ENCODE measurements around the gene SLC28A1. TPM values are rescaled to one million over a fixed set of nuclear protein-coding genes. Genes with fewer than 3 reads are reported as not detected.

SLC28A1 gene
- total and polyA plus RNA-seq, 4 donors: 0.09 to 39.7 (median 18.3) TPM

DNA sequence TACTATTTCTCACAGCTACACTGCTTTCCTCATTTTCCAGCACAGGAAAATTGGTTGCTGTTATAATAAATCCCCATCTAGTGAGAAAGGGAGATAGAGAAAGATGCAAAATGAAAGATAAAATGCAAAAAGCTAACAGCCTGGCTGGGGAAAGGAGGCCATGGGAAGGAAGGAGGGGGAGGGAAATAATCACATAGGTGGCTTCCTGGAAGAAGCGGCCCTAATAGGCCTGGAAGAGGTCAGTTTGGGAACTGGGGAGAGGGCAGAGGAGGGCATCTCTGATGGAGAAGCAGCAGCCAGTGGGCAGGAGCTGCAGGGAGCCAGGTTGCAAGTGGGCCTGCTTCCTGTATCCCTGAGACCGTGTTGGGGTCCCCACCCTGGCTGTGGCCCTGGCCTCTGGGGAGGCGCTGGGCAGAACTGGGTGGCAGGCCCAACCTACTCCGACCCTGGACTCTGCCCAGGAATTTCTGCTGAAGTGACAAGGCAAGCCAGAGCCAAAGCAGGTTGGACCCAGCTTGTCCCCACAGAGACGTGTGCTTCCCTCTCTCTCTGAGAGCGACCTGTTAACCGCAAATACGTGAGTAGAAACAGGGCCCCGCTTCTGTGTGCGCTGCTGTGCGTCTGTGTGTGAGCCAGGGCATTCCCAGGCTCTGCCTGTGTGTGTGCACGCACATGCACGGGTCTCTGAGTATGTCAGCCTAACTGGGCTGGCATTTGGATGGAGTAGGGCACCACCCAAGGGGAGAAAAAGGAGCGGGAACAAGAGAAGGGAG, 1.9 kb downstream of the SLC28A1 start:
- H3K27ac ChIP-seq (ENCODE audit: low read depth in 1 of 2, low read length in 2 of 2): peak overlapping the region; percentile 93 to 99
- no peak for DNase-seq (ENCODE audit: low spot score)
- WGBS: 44% methylated on average over 14 of the region's 14 CpGs

More for the DNA sequence above, 1.9 kb downstream of the SLC28A1 start:
- H3K9ac ChIP-seq (ENCODE audit: low read depth in 1 of 2, low read length in 2 of 2): peak overlapping the region; percentile 72 to 99
- no peaks in the 10 kb centered on the region for H3K27me3 ChIP-seq (ENCODE audit: control insufficient read depth in 4 of 4, insufficient read depth in 4 of 4, low read length in 3 of 4)
- peaks cover 5 to 38% (median 12%) of the 10 kb centered on the region in 4 donors for H3K4me1 ChIP-seq (ENCODE audit: control insufficient read depth in 4 of 4, insufficient read depth in 4 of 4, low read length in 3 of 4)
- TF ChIP-seq, protein P1, sequence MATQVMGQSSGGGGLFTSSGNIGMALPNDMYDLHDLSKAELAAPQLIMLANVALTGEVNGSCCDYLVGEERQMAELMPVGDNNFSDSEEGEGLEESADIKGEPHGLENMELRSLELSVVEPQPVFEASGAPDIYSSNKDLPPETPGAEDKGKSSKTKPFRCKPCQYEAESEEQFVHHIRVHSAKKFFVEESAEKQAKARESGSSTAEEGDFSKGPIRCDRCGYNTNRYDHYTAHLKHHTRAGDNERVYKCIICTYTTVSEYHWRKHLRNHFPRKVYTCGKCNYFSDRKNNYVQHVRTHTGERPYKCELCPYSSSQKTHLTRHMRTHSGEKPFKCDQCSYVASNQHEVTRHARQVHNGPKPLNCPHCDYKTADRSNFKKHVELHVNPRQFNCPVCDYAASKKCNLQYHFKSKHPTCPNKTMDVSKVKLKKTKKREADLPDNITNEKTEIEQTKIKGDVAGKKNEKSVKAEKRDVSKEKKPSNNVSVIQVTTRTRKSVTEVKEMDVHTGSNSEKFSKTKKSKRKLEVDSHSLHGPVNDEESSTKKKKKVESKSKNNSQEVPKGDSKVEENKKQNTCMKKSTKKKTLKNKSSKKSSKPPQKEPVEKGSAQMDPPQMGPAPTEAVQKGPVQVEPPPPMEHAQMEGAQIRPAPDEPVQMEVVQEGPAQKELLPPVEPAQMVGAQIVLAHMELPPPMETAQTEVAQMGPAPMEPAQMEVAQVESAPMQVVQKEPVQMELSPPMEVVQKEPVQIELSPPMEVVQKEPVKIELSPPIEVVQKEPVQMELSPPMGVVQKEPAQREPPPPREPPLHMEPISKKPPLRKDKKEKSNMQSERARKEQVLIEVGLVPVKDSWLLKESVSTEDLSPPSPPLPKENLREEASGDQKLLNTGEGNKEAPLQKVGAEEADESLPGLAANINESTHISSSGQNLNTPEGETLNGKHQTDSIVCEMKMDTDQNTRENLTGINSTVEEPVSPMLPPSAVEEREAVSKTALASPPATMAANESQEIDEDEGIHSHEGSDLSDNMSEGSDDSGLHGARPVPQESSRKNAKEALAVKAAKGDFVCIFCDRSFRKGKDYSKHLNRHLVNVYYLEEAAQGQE (IDR thresholded peaks at IDR 0.05): peak; percentile 83
- TF ChIP-seq GABPA (IDR thresholded peaks at IDR 0.05 in 1 of 2, conservative IDR thresholded peaks at IDR 0.05 in 1 of 2) (no peak), HNF4G (IDR thresholded peaks at IDR 0.05) (peak; percentile 58), RXRA (IDR thresholded peaks at IDR 0.05) (peak; percentile 70 to 84), RAD21 (IDR thresholded peaks at IDR 0.05) (peak; percentile 32 to 65), SP1 (IDR thresholded peaks at IDR 0.05) (peak; percentile 90), TAF1 (conservative IDR thresholded peaks at IDR 0.05) (peak; percentile 57), FOXA1 (IDR thresholded peaks at IDR 0.05) (peak; percentile 30), NR2F2 (IDR thresholded peaks at IDR 0.05) (no peak), EGR1 (IDR thresholded peaks at IDR 0.05; ENCODE audit: low read depth in 2 of 2) (peak in 1 of 2 donors; percentile 28), JUND (IDR thresholded peaks at IDR 0.05) (peak in 1 of 2 donors; percentile 57), HNF4A (conservative IDR thresholded peaks at IDR 0.05) (peak; percentile 89 to 91), YY1 (IDR thresholded peaks at IDR 0.05) (peak; percentile 77), FOXA2 (IDR thresholded peaks at IDR 0.05) (peak; percentile 2)
- TF ChIP-seq, protein P2, sequence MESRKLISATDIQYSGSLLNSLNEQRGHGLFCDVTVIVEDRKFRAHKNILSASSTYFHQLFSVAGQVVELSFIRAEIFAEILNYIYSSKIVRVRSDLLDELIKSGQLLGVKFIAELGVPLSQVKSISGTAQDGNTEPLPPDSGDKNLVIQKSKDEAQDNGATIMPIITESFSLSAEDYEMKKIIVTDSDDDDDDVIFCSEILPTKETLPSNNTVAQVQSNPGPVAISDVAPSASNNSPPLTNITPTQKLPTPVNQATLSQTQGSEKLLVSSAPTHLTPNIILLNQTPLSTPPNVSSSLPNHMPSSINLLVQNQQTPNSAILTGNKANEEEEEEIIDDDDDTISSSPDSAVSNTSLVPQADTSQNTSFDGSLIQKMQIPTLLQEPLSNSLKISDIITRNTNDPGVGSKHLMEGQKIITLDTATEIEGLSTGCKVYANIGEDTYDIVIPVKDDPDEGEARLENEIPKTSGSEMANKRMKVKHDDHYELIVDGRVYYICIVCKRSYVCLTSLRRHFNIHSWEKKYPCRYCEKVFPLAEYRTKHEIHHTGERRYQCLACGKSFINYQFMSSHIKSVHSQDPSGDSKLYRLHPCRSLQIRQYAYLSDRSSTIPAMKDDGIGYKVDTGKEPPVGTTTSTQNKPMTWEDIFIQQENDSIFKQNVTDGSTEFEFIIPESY (IDR thresholded peaks at IDR 0.05): no peak
- TF ChIP-seq, protein P3, sequence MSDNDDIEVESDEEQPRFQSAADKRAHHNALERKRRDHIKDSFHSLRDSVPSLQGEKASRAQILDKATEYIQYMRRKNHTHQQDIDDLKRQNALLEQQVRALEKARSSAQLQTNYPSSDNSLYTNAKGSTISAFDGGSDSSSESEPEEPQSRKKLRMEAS (IDR thresholded peaks at IDR 0.05): peak; percentile 87
- TF ChIP-seq, protein P4, sequence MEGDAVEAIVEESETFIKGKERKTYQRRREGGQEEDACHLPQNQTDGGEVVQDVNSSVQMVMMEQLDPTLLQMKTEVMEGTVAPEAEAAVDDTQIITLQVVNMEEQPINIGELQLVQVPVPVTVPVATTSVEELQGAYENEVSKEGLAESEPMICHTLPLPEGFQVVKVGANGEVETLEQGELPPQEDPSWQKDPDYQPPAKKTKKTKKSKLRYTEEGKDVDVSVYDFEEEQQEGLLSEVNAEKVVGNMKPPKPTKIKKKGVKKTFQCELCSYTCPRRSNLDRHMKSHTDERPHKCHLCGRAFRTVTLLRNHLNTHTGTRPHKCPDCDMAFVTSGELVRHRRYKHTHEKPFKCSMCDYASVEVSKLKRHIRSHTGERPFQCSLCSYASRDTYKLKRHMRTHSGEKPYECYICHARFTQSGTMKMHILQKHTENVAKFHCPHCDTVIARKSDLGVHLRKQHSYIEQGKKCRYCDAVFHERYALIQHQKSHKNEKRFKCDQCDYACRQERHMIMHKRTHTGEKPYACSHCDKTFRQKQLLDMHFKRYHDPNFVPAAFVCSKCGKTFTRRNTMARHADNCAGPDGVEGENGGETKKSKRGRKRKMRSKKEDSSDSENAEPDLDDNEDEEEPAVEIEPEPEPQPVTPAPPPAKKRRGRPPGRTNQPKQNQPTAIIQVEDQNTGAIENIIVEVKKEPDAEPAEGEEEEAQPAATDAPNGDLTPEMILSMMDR (IDR thresholded peaks at IDR 0.05; ENCODE audit: low read depth, low read length, missing input control): no peak
- TF ChIP-seq, protein P5, sequence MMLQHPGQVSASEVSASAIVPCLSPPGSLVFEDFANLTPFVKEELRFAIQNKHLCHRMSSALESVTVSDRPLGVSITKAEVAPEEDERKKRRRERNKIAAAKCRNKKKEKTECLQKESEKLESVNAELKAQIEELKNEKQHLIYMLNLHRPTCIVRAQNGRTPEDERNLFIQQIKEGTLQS (IDR thresholded peaks at IDR 0.05): no peak
- H3K9me3 ChIP-seq (ENCODE audit: control insufficient read depth in 4 of 4, low read length in 3 of 4): no peaks in the 10 kb centered on the region
- H3K4me3 ChIP-seq (ENCODE audit: low read depth in 1 of 3, low read length in 3 of 3): peak overlapping the region; percentile 39 to 80 (median 74)
- H3K36me3 ChIP-seq (ENCODE audit: control insufficient read depth in 4 of 4, insufficient read depth in 3 of 4, low read depth in 1 of 4, low read length in 3 of 4): peaks cover 2 to 17% (median 11%) of the 10 kb centered on the region in 4 donors
